Measurements from ENCODE around the gene ATP5PB. TPM values are rescaled to one million over a fixed set of nuclear protein-coding genes. Genes with fewer than 3 reads are reported as not detected.
A peak's percentile ranks its signal among the peaks of the same experiment; 100 is the strongest.

ATP5PB gene
- total RNA-seq, 2 experiments from 2014 or later = 321 to 348 TPM

- POLR2A ChIA-PET = no interaction called here
Observed at GRCh38 chr1:111468717-111469100, 19.4 kb downstream of the ATP5PB start.

DNA sequence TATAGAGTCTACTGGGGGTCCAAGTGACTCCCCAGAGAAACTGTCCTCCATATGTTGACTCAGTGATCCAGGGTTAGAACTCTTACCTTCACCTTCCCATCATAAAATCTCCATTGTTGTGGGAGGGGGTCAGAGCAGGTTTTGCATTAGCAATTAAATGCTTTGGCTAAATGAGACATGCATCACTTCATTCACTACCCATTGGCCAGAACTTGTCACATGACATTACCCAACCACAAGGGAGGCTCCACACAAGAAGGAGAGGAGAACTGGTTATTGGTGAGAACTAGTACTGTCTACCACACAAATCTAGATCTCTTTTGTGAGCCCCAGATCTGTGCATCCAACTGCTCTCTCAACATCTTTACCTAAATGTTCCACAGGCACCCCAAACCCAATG, 20.3 kb downstream of the ATP5PB start:
- H3K36me3 Mint-ChIP-seq (ENCODE audit: low read depth) = peaks cover 20% of the 10 kb centered on the region
- H3K4me1 Mint-ChIP-seq = peaks cover 22% of the 10 kb centered on the region
- ChIA-PET POLR2A (no interaction called here), CTCF (interaction anchor here (1.6 to 1.8 kb wide), 2 partner anchors 9 to 21 kb away, joined by 5 to 6 read pairs; partner anchors contain the start of gene WDR77)
- H3K9me3 Mint-ChIP-seq = no peaks in the 10 kb centered on the region
- no peak overlapping the region for H3K27ac Mint-ChIP-seq
- DNase-seq = peak; percentile 5
- no peaks in the 10 kb centered on the region for H3K27me3 Mint-ChIP-seq
- H3K4me3 Mint-ChIP-seq = no peak overlapping the region

More at GRCh38 chr1:111468717-111469100, 19.4 kb downstream of the ATP5PB start:
- DNase-seq = no peak
- H3K27ac Mint-ChIP-seq = no peak overlapping the region
- H3K4me1 Mint-ChIP-seq = peaks cover 20% of the 10 kb centered on the region
- H3K9me3 Mint-ChIP-seq = no peaks in the 10 kb centered on the region
- H3K27me3 Mint-ChIP-seq = no peaks in the 10 kb centered on the region
- no peak overlapping the region for H3K4me3 Mint-ChIP-seq
- H3K36me3 Mint-ChIP-seq (ENCODE audit: low read depth) = peaks cover 22% of the 10 kb centered on the region
- CTCF ChIA-PET = interaction anchor here (0.7 to 1.8 kb wide), 3 partner anchors 10 to 29 kb away, joined by 3 to 6 read pairs (median 5); partner anchors contain the start of gene WDR77

GRCh38 chr1:111470596-111470995, 21.3 kb downstream of the ATP5PB start:
- CTCF ChIA-PET = interaction anchor here (0.6 to 1.2 kb wide), 3 partner anchors 277 to 516 kb away, joined by 3 to 8 read pairs (median 3); no protein-coding TSS in a partner anchor
- H3K4me1 Mint-ChIP-seq = peaks cover 26% of the 10 kb centered on the region
- no peaks in the 10 kb centered on the region for H3K9me3 Mint-ChIP-seq
- POLR2A ChIA-PET = interaction anchor here (0.6 kb wide), 1 partner anchor 288 kb away, joined by 5 read pairs; no protein-coding TSS in a partner anchor
- H3K4me3 Mint-ChIP-seq = no peak overlapping the region
- peaks cover 19% of the 10 kb centered on the region for H3K36me3 Mint-ChIP-seq (ENCODE audit: low read depth)
- no peak for DNase-seq
- H3K27me3 Mint-ChIP-seq = no peaks in the 10 kb centered on the region
- H3K27ac Mint-ChIP-seq = no peak overlapping the region

DNA sequence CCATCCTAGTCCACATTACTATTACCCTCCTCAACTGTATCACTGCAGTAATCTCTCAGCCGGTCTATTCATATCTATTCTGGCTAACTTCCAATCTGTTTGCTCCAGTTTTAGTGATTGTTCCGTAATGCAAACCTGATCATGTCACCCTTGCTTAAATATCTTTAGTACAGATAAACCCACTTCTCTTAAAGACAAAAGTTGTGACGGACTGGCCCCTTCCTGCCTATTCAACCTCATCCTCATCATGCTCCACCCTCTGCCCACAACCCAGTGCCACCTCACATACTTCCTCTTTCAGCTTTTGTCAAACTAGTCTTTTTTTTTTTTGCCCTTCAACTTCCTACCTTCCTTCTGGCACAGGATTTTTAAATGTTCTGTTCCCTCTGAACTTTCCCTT, 21.7 kb downstream of the ATP5PB start:
- ChIA-PET CTCF (interaction anchor here (0.6 to 1.8 kb wide), 7 partner anchors 22 to 781 kb away, joined by 3 to 8 read pairs (median 3); no protein-coding TSS in a partner anchor), POLR2A (interaction anchor here (0.6 kb wide), 1 partner anchor 288 kb away, joined by 5 read pairs; no protein-coding TSS in a partner anchor)
- Mint-ChIP-seq H3K36me3 (ENCODE audit: low read depth) (peaks cover 22% of the 10 kb centered on the region), H3K4me1 (peaks cover 31% of the 10 kb centered on the region), H3K9me3 (no peaks in the 10 kb centered on the region), H3K27me3 (no peaks in the 10 kb centered on the region), H3K4me3 (no peak overlapping the region), H3K27ac (no peak overlapping the region)
- DNase-seq = peak; percentile 82

DNA sequence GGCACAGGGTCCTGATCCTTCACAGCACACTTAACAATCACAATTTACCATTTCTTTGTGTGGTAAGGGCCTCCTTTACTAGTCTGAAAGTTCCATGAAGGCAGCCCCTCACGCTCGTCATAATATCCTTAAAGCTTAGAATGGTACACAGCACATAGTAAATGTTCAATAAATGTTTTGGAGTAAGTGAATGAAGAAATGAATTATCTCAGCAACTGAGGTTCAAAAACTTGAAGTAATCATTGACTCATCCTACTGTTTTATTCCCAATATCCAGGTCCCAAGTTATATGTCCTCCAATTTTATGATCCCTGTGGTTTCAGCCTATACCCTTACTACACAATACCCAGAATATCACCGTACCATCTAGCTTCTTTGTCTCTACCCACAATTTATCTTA, 22.3 kb downstream of the ATP5PB start:
- POLR2A ChIA-PET = no interaction called here
- Mint-ChIP-seq H3K27ac (no peak overlapping the region), H3K9me3 (no peaks in the 10 kb centered on the region), H3K4me1 (peaks cover 36% of the 10 kb centered on the region), H3K4me3 (no peak overlapping the region), H3K27me3 (no peaks in the 10 kb centered on the region), H3K36me3 (ENCODE audit: low read depth) (peaks cover 24% of the 10 kb centered on the region)
- DNase-seq = no peak
- CTCF ChIA-PET = interaction anchor here (0.7 to 1.8 kb wide), 7 partner anchors 14 to 780 kb away, joined by 3 to 8 read pairs (median 4); no protein-coding TSS in a partner anchor

GRCh38 chr1:111474106-111474505, 24.8 kb downstream of the ATP5PB start:
- Mint-ChIP-seq H3K4me3 (peak overlapping the region; percentile 82), H3K4me1 (peaks cover 59% of the 10 kb centered on the region), H3K27me3 (peaks cover 3% of the 10 kb centered on the region), H3K36me3 (ENCODE audit: low read depth) (peaks cover 42% of the 10 kb centered on the region), H3K27ac (peak overlapping the region; percentile 93), H3K9me3 (peaks cover 5% of the 10 kb centered on the region)
- DNase-seq = no peak
- ChIA-PET POLR2A (interaction anchor here (0.6 kb wide), 1 partner anchor 38 kb away, joined by 3 read pairs; no protein-coding TSS in a partner anchor), CTCF (interaction anchor here (0.6 to 2.5 kb wide), 2 partner anchors 34 to 1137 kb away, joined by 4 to 9 read pairs; no protein-coding TSS in a partner anchor)

GRCh38 chr1:111474521-111474920, 25.3 kb downstream of the ATP5PB start:
- peaks cover 59% of the 10 kb centered on the region for H3K4me1 Mint-ChIP-seq
- peak overlapping the region; percentile 82 for H3K4me3 Mint-ChIP-seq
- H3K27ac Mint-ChIP-seq = peak overlapping the region; percentile 93
- H3K27me3 Mint-ChIP-seq = peaks cover 3% of the 10 kb centered on the region
- ChIA-PET POLR2A (interaction anchor here (0.6 kb wide), 1 partner anchor 38 kb away, joined by 3 read pairs; no protein-coding TSS in a partner anchor), CTCF (interaction anchor here (0.6 to 2.5 kb wide), 3 partner anchors 34 to 1137 kb away, joined by 3 to 9 read pairs (median 4); no protein-coding TSS in a partner anchor)
- peaks cover 5% of the 10 kb centered on the region for H3K9me3 Mint-ChIP-seq
- no peak for DNase-seq
- peaks cover 42% of the 10 kb centered on the region for H3K36me3 Mint-ChIP-seq (ENCODE audit: low read depth)

DNA sequence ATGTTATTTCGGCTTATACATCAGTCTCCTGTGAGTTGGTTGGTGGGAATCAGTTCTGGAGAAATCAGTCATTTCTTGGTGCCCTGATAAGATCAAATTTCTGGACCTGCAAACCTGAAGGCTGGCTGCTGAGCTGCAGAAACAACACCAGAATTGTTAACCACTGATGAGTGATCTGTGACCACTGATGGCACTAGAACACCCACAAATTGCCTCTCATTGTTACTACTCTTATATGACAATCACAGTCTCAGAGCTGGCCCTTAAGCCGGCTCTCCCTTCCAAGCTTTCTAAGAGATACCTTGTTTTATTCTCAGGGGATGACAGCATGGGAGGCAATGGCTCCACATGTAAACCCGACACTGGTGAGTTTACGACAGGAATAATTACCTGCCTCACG, 26.4 kb downstream of the ATP5PB start:
- POLR2A ChIA-PET = interaction anchor here (1.8 kb wide), 1 partner anchor 32 kb away, joined by 4 read pairs; no protein-coding TSS in a partner anchor
- Mint-ChIP-seq H3K27ac (peak overlapping the region; percentile 93), H3K9me3 (peaks cover 5% of the 10 kb centered on the region), H3K36me3 (ENCODE audit: low read depth) (peaks cover 42% of the 10 kb centered on the region), H3K27me3 (peaks cover 3% of the 10 kb centered on the region), H3K4me3 (peak overlapping the region; percentile 82), H3K4me1 (peaks cover 62% of the 10 kb centered on the region)
- CTCF ChIA-PET = interaction anchor here (0.9 to 2.5 kb wide), 6 partner anchors 8 to 279 kb away, joined by 3 to 9 read pairs (median 4); no protein-coding TSS in a partner anchor
- DNase-seq = peak; percentile 42

DNA sequence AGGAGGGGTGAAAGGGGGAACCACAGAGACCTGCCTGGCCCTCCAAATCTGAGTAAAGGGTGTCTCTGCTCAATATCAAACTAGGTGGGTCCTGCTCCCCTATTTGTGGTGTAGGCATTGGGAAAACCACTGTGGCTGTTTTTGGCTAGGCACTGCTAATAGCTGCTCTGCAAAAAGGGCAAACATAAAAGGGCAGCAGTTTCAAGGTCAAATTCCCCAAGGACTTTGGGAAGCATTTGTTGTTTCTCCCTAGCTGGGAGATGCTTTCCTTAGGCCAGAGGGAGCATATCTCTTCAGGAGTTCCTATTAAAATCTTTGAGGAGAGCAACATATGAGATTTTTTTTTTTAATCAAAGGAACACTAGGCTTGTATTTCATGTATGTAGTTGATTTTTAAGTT, 26.9 kb downstream of the ATP5PB start:
- Mint-ChIP-seq H3K4me1 (peaks cover 64% of the 10 kb centered on the region), H3K27ac (peak overlapping the region; percentile 93), H3K4me3 (peak overlapping the region; percentile 82), H3K36me3 (ENCODE audit: low read depth) (peaks cover 42% of the 10 kb centered on the region), H3K9me3 (peaks cover 5% of the 10 kb centered on the region), H3K27me3 (peaks cover 3% of the 10 kb centered on the region)
- DNase-seq = no peak
- ChIA-PET POLR2A (interaction anchor here (1.8 kb wide), 1 partner anchor 32 kb away, joined by 4 read pairs; no protein-coding TSS in a partner anchor), CTCF (interaction anchor here (0.9 to 2.8 kb wide), 10 partner anchors 9 to 293 kb away, joined by 3 to 9 read pairs (median 4); no protein-coding TSS in a partner anchor)

- H3K9me3 Mint-ChIP-seq = peaks cover 5% of the 10 kb centered on the region
- ChIA-PET CTCF (interaction anchor here (0.9 to 2.8 kb wide), 12 partner anchors 9 to 293 kb away, joined by 3 to 10 read pairs (median 4); no protein-coding TSS in a partner anchor), POLR2A (interaction anchor here (1.8 kb wide), 1 partner anchor 31 kb away, joined by 4 read pairs; no protein-coding TSS in a partner anchor)
- peaks cover 70% of the 10 kb centered on the region for H3K4me1 Mint-ChIP-seq
- DNase-seq = peak; percentile 72
- H3K27ac Mint-ChIP-seq = peak overlapping the region; percentile 93
- peak overlapping the region; percentile 82 for H3K4me3 Mint-ChIP-seq
- peaks cover 42% of the 10 kb centered on the region for H3K36me3 Mint-ChIP-seq (ENCODE audit: low read depth)
- H3K27me3 Mint-ChIP-seq = peaks cover 3% of the 10 kb centered on the region
Observed at GRCh38 chr1:111476761-111477309, 27.6 kb downstream of the ATP5PB start.

DNA sequence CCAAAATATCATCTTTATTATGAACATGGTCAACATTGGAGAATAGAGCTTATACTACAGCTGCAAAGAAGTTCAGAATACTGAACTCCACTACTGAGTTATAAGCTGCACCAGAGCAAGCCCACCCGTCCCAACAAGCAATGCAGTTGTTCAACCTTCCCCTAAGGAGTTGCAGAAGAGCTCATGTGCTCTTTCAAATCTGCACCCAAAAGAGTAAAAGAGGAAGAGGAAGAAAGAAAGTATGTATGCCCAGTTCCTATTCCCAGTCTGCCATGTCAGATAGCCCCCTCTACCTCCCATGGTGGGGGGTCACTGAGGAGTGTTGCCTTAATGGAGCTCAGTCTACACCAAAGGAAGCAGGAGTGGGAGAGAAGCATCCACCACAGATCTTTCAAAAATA, 31.4 kb downstream of the ATP5PB start:
- CTCF ChIA-PET = interaction anchor here (1.0 to 1.4 kb wide), 4 partner anchors 27 to 280 kb away, joined by 3 to 10 read pairs (median 3); no protein-coding TSS in a partner anchor
- POLR2A ChIA-PET = no interaction called here
- H3K9me3 Mint-ChIP-seq = peaks cover 5% of the 10 kb centered on the region
- no peak overlapping the region for H3K27ac Mint-ChIP-seq
- peaks cover 25% of the 10 kb centered on the region for H3K36me3 Mint-ChIP-seq (ENCODE audit: low read depth)
- peaks cover 3% of the 10 kb centered on the region for H3K27me3 Mint-ChIP-seq
- peak; percentile 2 for DNase-seq
- H3K4me1 Mint-ChIP-seq = peaks cover 52% of the 10 kb centered on the region
- no peak overlapping the region for H3K4me3 Mint-ChIP-seq

DNA sequence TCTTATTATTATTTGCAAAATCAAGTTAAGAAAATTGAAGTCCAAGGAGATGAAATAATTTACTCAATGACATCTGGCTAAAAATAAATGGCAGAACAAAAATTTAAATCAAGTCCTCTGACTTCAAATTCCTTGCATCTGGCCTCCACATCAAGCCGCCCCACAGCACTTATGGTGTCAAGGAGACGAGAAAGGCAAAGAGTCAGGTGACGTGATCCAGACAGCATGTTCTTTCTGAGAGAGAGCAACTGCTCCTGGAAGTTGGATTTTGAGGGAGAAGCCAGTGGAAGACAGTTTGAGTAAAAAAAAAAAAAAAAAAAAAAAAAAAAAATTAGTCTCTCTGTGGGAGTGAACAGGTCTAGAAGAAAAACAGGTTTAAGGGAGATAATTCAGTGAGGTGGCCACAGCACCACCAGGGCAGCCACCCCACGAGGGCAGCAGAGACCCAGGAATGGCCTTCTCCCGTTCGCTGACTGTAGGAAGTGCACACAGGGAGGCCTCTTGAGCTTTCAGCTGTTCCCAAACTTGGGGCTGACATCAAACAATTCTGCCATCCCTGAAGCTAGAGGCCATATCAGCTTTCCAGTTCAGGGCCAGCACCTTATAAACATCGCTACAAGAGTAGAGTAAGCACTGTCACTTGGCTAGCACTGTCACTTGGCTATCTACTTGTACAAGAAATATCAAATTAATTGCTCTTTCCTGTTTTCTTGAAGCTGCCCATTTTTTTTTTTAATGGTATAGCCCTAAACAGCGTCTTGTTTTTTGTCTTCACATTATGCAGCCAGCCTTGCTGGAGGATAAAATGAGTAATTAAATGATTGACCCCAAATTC, 32.3 kb downstream of the ATP5PB start:
- ChIA-PET POLR2A (no interaction called here), CTCF (interaction anchor here (0.6 to 1.9 kb wide), 18 partner anchors 17 to 1249 kb away, joined by 3 to 13 read pairs (median 3); partner anchors contain the start of genes ADORA3, INKA2 and TMIGD3)
- peak; percentile 68 for DNase-seq
- Mint-ChIP-seq H3K9me3 (peaks cover 5% of the 10 kb centered on the region), H3K27ac (no peak overlapping the region), H3K4me3 (no peak overlapping the region), H3K4me1 (peaks cover 42% of the 10 kb centered on the region), H3K36me3 (ENCODE audit: low read depth) (peaks cover 20% of the 10 kb centered on the region), H3K27me3 (peaks cover 3% of the 10 kb centered on the region)
